ENCODE measurements around the gene FAM171A2. TPM values are rescaled to one million over a fixed set of nuclear protein-coding genes. Genes with fewer than 3 reads are reported as not detected.

FAM171A2 gene
- total RNA-seq (2022; extraction: Qiagen RNA extraction), result 2.8 to 4.8 TPM (median 3.5 TPM) in 5 replicates

DNA sequence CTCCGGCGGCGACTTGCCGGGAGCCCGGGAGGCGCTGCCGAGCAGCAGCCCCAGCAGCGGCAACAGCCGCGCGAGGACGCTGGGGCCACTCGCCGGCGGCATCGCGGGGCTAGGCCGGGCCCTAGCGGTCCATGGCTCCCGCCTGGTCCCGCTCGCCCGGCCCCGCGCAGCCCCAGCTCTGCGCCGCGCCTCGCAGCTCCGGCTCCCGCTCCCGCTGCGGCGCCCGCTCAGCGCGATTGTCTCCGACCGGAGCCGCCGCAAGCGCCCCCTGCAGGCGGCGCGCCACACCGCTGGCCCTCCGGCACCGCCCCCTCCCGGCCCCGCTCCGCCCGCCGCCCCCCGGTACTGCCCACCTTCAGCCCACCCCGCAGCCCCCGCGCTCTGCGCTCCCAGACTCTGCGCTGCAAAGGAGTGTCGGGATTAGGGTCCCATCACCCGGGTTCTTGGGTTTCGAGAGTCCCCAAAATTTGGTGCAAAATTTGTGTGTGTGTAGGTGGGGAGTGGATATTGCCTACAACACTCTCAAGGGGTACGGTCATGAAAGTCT, at the start of gene FAM171A2:
Gene FAM171A2, minus strand, starts transcription at position 241 of the 547 bp plus-strand sequence. Its CDS starts 139 bp downstream, at position 102.

GRCh38 chr17:44389281-44389680, 25.6 kb upstream of the FAM171A2 start, which contains the start of gene ITGA2B:
ITGA2B (minus strand) TSS chr17:44389649; CDS start chr17:44389473, 176 bp downstream.

DNA sequence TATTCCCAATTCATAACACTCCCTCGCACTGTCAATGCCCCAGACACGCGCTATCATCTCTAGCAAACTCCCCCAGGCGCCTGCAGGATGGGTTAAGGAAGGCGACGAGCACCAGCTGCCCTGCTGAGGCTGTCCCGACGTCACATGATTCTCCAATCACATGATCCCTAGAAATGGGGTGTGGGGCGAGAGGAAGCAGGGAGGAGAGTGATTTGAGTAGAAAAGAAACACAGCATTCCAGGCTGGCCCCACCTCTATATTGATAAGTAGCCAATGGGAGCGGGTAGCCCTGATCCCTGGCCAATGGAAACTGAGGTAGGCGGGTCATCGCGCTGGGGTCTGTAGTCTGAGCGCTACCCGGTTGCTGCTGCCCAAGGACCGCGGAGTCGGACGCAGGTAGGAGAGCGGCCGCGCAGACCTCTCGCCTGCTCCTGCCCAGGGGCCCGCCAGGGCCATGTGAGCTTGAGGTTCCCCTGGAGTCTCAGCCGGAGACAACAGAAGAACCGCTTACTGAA, 18.7 kb downstream of the FAM171A2 start, which contains the start of gene GRN:
Gene GRN, plus strand, starts transcription at position 364 of the 515 bp plus-strand sequence. CDS start 3,863 bp downstream, outside the sequence.

GRCh38 chr17:44324571-44325275, 38.9 kb downstream of the FAM171A2 start, which contains the start of gene SLC25A39:
SLC25A39 (minus strand) TSS chr17:44324823; CDS start chr17:44323562, 1,261 bp downstream.

DNA sequence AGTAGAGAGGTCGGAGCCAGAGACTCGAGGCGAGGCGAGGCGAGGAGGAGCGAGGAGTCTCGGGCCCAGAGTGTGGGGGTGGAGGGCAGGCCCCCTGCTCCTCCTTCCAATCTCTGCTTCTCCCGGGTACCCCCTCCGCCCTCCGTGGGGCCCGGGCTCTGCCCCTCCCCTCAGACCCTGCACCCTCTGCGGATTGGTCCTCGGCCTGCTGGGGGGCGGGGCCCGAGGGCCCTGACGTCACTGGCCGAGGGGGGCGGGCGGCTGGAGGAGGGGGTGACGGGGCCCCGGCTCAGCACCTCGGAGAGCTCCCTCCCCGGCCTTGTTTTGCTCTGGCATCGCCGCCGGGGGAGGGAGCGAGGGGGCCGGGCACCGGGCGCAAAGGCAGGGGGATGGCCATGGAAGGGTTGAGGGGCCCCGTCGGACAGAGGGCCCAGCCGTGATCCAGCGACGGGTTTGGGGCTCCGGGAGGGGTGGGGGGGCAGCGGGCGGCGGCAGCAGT, 55.3 kb downstream of the FAM171A2 start, which contains the start of gene RUNDC3A:
Gene RUNDC3A, plus strand, starts transcription at position 282 of the 499 bp plus-strand sequence. CDS start 232 bp downstream, outside the sequence.

Other genes starting within 250 kb of the FAM171A2 start
- 12.0 to 16.8 TPM (median 15.3 TPM) in 5 replicates for gene HDAC5, start 240.2 kb downstream of the FAM171A2 start, total RNA-seq (2022; extraction: Qiagen RNA extraction)
- 8.3 to 11.9 TPM (median 11.3 TPM) in 5 replicates for gene HROB, start 221.9 kb downstream of the FAM171A2 start, total RNA-seq (2022; extraction: Qiagen RNA extraction)
- gene ASB16, start 193.1 kb downstream of the FAM171A2 start, total RNA-seq (2022; extraction: Qiagen RNA extraction), result 0.07 TPM in 3 of 5 replicates, not detected in the others
- gene TMUB2, start 176.9 kb downstream of the FAM171A2 start, total RNA-seq (2022; extraction: Qiagen RNA extraction), result 34.5 to 43.3 TPM (median 42.7 TPM) in 5 replicates
- gene ATXN7L3, start 164.0 kb downstream of the FAM171A2 start, total RNA-seq (2022; extraction: Qiagen RNA extraction), result 52.9 to 68.2 TPM (median 63.5 TPM) in 5 replicates
- 79.2 to 91.0 TPM (median 85.8 TPM) in 5 replicates for gene UBTF, start 144.2 kb downstream of the FAM171A2 start, total RNA-seq (2022; extraction: Qiagen RNA extraction)
- not detected in 5 replicates for gene SLC4A1, start 95.7 kb downstream of the FAM171A2 start, total RNA-seq (2022; extraction: Qiagen RNA extraction)
- gene RUNDC3A, start 55.3 kb downstream of the FAM171A2 start, total RNA-seq (2022; extraction: Qiagen RNA extraction), result 0.82 to 1.5 TPM (median 0.88 TPM) in 5 replicates
- 145 to 205 TPM (median 196 TPM) in 5 replicates for gene SLC25A39, start 39.0 kb downstream of the FAM171A2 start, total RNA-seq (2022; extraction: Qiagen RNA extraction)
- gene GRN, start 18.6 kb downstream of the FAM171A2 start, total RNA-seq (2022; extraction: Qiagen RNA extraction), result 224 to 253 TPM (median 236 TPM) in 5 replicates
- gene ITGA2B, start 25.8 kb upstream of the FAM171A2 start, total RNA-seq (2022; extraction: Qiagen RNA extraction), result 1.0 to 1.5 TPM (median 1.3 TPM) in 5 replicates
- 16.8 to 25.1 TPM (median 20.3 TPM) in 5 replicates for gene GPATCH8, start 139.6 kb upstream of the FAM171A2 start, total RNA-seq (2022; extraction: Qiagen RNA extraction)
- gene FZD2, start 193.6 kb upstream of the FAM171A2 start, total RNA-seq (2022; extraction: Qiagen RNA extraction), result 23.6 to 37.5 TPM (median 34.8 TPM) in 5 replicates

All from A549 treated with AZD2906 at 1 μM for 4 hours (cell line).